IMR-90 (cell line): ENCODE measurements around the gene HRAS.

Source experiments
- BHLHE40 ChIP-seq: fragments of 150-350 bp; IDR thresholded peaks from 2 replicates; pipeline ENCODE4 v1.6.1; 2016; ENCODE audit warnings: mild to moderate bottlenecking, low read depth, low read length
- CEBPB ChIP-seq: IDR thresholded peaks from 2 replicates; pipeline ENCODE4 v1.6.1; 2012; ENCODE audit warnings: low read depth, low read length, improper control_type of control experiment
- FOS ChIP-seq: fragments of 150-350 bp; IDR thresholded peaks from 2 replicates; pipeline ENCODE4 v1.6.1; 2016; ENCODE audit warnings: low read depth, low read length
- MAFK ChIP-seq: IDR thresholded peaks from 2 replicates; pipeline ENCODE4 v1.6.1; 2012; ENCODE audit warnings: low read depth, low read length, improper control_type of control experiment
- MXI1 ChIP-seq: IDR thresholded peaks from 2 replicates; pipeline ENCODE4 v1.6.1; 2012; ENCODE audit warnings: low read depth, mild to moderate bottlenecking, low read length, moderate library complexity, borderline replicate concordance
- NFE2L2 ChIP-seq: fragments of 150-350 bp; IDR thresholded peaks from 2 replicates; pipeline ENCODE4 v1.6.1; 2016; ENCODE audit warnings: low read depth, mild to moderate bottlenecking, low read length
- POLR2A ChIP-seq: IDR thresholded peaks from 2 replicates; pipeline ENCODE4 v1.6.1; 2012; ENCODE audit warnings: mild to moderate bottlenecking, low read depth, low read length
- RAD21 ChIP-seq: IDR thresholded peaks from 2 replicates; pipeline ENCODE4 v1.6.1; 2012; ENCODE audit warnings: low read length, improper control_type of control experiment
- RCOR1 ChIP-seq: IDR thresholded peaks from 2 replicates; pipeline ENCODE4 v1.6.1; 2012; ENCODE audit warnings: mild to moderate bottlenecking, low read length, improper control_type of control experiment; ENCODE audit not compliant: insufficient replicate concordance
- RFX5 ChIP-seq: IDR thresholded peaks from 2 replicates; pipeline ENCODE4 v1.8.0; 2012; ENCODE audit warnings: low read depth, mild to moderate bottlenecking, low read length, moderate library complexity
- TF ChIP-seq, protein P1 (sequence below): conservative IDR thresholded peaks from 2 replicates; pipeline ENCODE4 v1.5.1; 2012; ENCODE audit warnings: mild to moderate bottlenecking, low read depth, low read length, improper control_type of control experiment
- TF ChIP-seq, protein P2 (sequence below): fragments of 150-350 bp; IDR thresholded peaks from 2 replicates; pipeline ENCODE4 v1.6.1; 2017; ENCODE audit warnings: mild to moderate bottlenecking, antibody characterized with exemption, low read length, low read depth

DNA sequence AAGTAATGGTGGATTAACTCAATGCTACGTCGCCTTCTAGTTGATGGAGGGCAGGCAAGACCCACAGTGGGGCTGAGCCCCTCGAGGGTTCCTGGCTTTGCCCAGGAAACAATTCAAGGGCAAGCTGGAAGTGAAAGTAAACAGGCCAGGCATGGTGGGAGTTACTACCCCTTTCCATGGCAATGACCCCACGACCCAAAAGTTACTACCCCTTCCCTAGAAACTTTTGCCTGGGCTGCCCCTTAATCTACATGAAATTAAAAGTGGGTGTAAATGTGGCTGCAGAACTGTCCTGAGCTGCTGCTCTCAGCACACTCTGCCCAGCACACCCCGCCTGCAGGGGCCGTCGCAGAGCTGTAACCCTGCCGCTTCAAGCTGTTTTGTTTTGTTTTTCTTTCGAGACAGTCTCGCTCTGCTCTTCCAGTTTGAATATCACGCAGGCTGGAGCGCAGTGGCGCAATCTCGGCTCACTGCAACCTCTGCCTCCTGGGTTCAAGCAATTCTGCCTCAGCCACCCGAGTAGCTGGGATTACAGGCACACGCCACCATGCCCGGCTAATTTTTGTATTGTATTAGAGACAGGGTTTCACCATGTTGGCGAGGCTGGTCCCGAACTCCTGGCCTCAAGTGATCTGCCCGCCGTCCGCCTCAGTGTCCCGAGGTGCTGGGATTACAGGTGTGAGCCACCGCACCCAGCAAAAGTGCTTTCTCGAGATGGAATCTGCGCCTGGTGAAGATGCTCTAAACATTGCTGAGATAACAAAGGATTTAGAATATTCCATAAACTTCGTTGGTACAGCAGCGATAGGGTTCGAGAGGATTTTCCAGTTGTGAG lies 22.4 kb downstream of the HRAS start:
- TF ChIP-seq, protein P1, sequence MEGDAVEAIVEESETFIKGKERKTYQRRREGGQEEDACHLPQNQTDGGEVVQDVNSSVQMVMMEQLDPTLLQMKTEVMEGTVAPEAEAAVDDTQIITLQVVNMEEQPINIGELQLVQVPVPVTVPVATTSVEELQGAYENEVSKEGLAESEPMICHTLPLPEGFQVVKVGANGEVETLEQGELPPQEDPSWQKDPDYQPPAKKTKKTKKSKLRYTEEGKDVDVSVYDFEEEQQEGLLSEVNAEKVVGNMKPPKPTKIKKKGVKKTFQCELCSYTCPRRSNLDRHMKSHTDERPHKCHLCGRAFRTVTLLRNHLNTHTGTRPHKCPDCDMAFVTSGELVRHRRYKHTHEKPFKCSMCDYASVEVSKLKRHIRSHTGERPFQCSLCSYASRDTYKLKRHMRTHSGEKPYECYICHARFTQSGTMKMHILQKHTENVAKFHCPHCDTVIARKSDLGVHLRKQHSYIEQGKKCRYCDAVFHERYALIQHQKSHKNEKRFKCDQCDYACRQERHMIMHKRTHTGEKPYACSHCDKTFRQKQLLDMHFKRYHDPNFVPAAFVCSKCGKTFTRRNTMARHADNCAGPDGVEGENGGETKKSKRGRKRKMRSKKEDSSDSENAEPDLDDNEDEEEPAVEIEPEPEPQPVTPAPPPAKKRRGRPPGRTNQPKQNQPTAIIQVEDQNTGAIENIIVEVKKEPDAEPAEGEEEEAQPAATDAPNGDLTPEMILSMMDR: no peak
- no peak for TF ChIP-seq BHLHE40
- TF ChIP-seq RCOR1: no peak
- TF ChIP-seq RFX5: no peak
- no peak for TF ChIP-seq POLR2A
- no peak for TF ChIP-seq CEBPB
- TF ChIP-seq, protein P2, sequence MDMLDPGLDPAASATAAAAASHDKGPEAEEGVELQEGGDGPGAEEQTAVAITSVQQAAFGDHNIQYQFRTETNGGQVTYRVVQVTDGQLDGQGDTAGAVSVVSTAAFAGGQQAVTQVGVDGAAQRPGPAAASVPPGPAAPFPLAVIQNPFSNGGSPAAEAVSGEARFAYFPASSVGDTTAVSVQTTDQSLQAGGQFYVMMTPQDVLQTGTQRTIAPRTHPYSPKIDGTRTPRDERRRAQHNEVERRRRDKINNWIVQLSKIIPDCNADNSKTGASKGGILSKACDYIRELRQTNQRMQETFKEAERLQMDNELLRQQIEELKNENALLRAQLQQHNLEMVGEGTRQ: no peak
- no peak for TF ChIP-seq RAD21
- TF ChIP-seq MXI1: no peak
- no peak for TF ChIP-seq NFE2L2
- TF ChIP-seq MAFK: no peak
- no peak for TF ChIP-seq FOS
